Endothelial cell of umbilical vein (primary cell): ENCODE measurements around the gene OSBPL10. TPM values are rescaled to one million over a fixed set of nuclear protein-coding genes. Genes with fewer than 3 reads are reported as not detected.
"Not testable (repeated sequence)": the region's sequence is repeated elsewhere in the genome, so short reads cannot be mapped to it uniquely, and the experiment has no call there.

ENCODE experiments used
- BruUV-seq: library from RNA; stranded (reverse); fragments of 400-500 nt; replicated peaks from 2 replicates; lab custom pipeline; 2021; lab: Mats Ljungman, UMichigan
- CTCF ChIA-PET: fragments of 300-600, 350-600 bp; sonication (Branson Sonifier 250); formaldehyde crosslinking; loops from one replicate; lab custom pipeline; 2021; ENCODE audit warnings: antibody characterized with exemption, inconsistent platforms; lab: Charles Lee
- POLR2A ChIA-PET: fragments of 300-600, 350-600 bp; sonication (Branson Sonifier 250); formaldehyde crosslinking; loops from one replicate; lab custom pipeline; 2021; ENCODE audit warnings: antibody characterized with exemption, inconsistent platforms; lab: Charles Lee
- DNase-seq: peaks from one replicate; pipeline ENCODE4 v3.0.0-alpha.2; 2011; ENCODE audit warnings: low read depth, low spot score
- FAIRE-seq: peaks from 2 replicates; lab custom pipeline; 2011; peaks lifted over from hg19 to GRCh38; lab: Jason Lieb, UNC
- H2AFZ ChIP-seq: 2 replicates; pipeline ENCODE4 v1.6.0; 2012; ENCODE audit warnings: low read depth, low read length, control low read depth, inconsistent platforms
- H3K27ac ChIP-seq: 2 replicates; pipeline ENCODE4 v1.5.1; 2011; ENCODE audit warnings: low read depth, mild to moderate bottlenecking, control low read depth, low read length, moderate library complexity; ENCODE audit not compliant: insufficient read depth
- H3K27me3 ChIP-seq, 2 experiments: 2 replicates each; pipeline versions ENCODE4 v1.6.0 to v1.6.1; 2011; ENCODE audit warnings: low read length in 2 of 2, mixed read lengths in 1 of 2; ENCODE audit not compliant: control insufficient read depth in 2 of 2, insufficient read depth in 2 of 2
- H3K36me3 ChIP-seq, 2 experiments: 2 replicates in 1 of 2; 3 replicates in 1 of 2; pipeline ENCODE4 v1.5.1; 2011; ENCODE audit warnings: low read length in 2 of 2, mild to moderate bottlenecking in 1 of 2, moderate library complexity in 1 of 2; ENCODE audit not compliant: control insufficient read depth in 2 of 2, insufficient read depth in 2 of 2; ENCODE audit errors: extremely low read depth in 1 of 2
- H3K4me1 ChIP-seq: 3 replicates; pipeline ENCODE4 v1.5.1; 2011; ENCODE audit warnings: mild to moderate bottlenecking, low read length; ENCODE audit not compliant: control insufficient read depth, insufficient read depth; ENCODE audit errors: extremely low read depth
- H3K4me2 ChIP-seq: 2 replicates; pipeline ENCODE4 v1.6.1; 2011; ENCODE audit warnings: low read length, control low read depth, mixed read lengths; ENCODE audit not compliant: insufficient read depth
- H3K4me3 ChIP-seq, 3 experiments: fragments of 200-600 bp in 1 of 3; sonication (generic), shearing (Covaris generic) in 1 of 3; replicated peaks in 1 of 3; 2 replicates each; pipeline ENCODE4 v1.5.1; 2011 to 2016; ENCODE audit warnings: control low read depth in 3 of 3, low read length in 3 of 3, mild to moderate bottlenecking in 2 of 3, inconsistent platforms in 1 of 3, low read depth in 1 of 3, moderate library complexity in 1 of 3; ENCODE audit not compliant: insufficient read depth in 1 of 3
- H3K79me2 ChIP-seq: 2 replicates; pipeline ENCODE4 v1.6.0; 2012; ENCODE audit warnings: low read length, inconsistent platforms; ENCODE audit not compliant: control insufficient read depth, insufficient read depth
- H3K9ac ChIP-seq: replicated peaks from 2 replicates; pipeline ENCODE3; 2011; ENCODE audit warnings: low read length, control low read depth; ENCODE audit not compliant: insufficient read depth; ENCODE audit errors: extremely low read depth
- H3K9me1 ChIP-seq: replicated peaks from 3 replicates; pipeline ENCODE4 v1.6.0; 2011; ENCODE audit warnings: mild to moderate bottlenecking, low read length; ENCODE audit not compliant: control insufficient read depth, insufficient read depth; ENCODE audit errors: extremely low read depth
- H3K9me3 ChIP-seq: replicated peaks from 2 replicates; pipeline ENCODE4 v1.5.1; 2012; ENCODE audit warnings: low read length, inconsistent platforms; ENCODE audit not compliant: control insufficient read depth, insufficient read depth
- H4K20me1 ChIP-seq: replicated peaks from 2 replicates; pipeline ENCODE3; 2011; ENCODE audit warnings: mild to moderate bottlenecking, low read length; ENCODE audit not compliant: control insufficient read depth, insufficient read depth; ENCODE audit errors: extremely low read depth
- GATA2 ChIP-seq: IDR thresholded peaks from 2 replicates; pipeline ENCODE4 v1.7.0; 2011; ENCODE audit warnings: low read depth, mild to moderate bottlenecking, moderate library complexity, mixed read lengths, low read length; ENCODE audit not compliant: insufficient read length, insufficient read depth
- dilution Hi-C: fragments of 300-500 bp; cut with MboI; formaldehyde crosslinking; loops from one replicate; pipeline ENCODE4 v1.15.0; 2019; ENCODE audit warnings: low sequenced_read_pairs; ENCODE audit not compliant: extremely low pct_ligation_motif_present
- intact Hi-C: fragments of 100-400 bp; cut with micrococcal nuclease; formaldehyde crosslinking; loops from one replicate; pipeline ENCODE4 v1.10.0; 2022
- polyA plus RNA-seq, 4 experiments: library from polyadenylated mRNA; depleted of rRNA in 3 of 4; stranded (reverse) in 3 of 4; unstranded in 1 of 4; fragments of >200 nt; gene quantifications; 2 replicates each; pipeline versions ENCODE4 v1.2.1 to v1.2.3, GENCODE V29; 2011 to 2012; ENCODE audit warnings: missing spikeins in 1 of 4
- total RNA-seq: library from RNA; stranded (reverse); gene quantifications from 2 replicates; pipeline ENCODE4 v1.2.3, GENCODE V29; 2021

OSBPL10 gene
- total and polyA plus RNA-seq, 2 donors (not counting 3 experiments of a cell fraction or from before 2014, with no cell fraction given): 10.8 to 47.6 TPM

- Histone ChIP-seq H3K9me1 (no peaks in the 10 kb centered on the region), H2AFZ (no peak overlapping the region), H3K9ac (no peak overlapping the region), H3K36me3 (no peaks in the 10 kb centered on the region), H3K27me3 (no peaks in the 10 kb centered on the region), H3K79me2 (no peaks in the 10 kb centered on the region), H3K27ac (no peak overlapping the region), H3K4me3 (no peak overlapping the region), H3K9me3 (no peaks in the 10 kb centered on the region), H3K4me2 (no peak overlapping the region), H3K4me1 (no peaks in the 10 kb centered on the region), H4K20me1 (no peaks in the 10 kb centered on the region)
- ChIA-PET CTCF (no interaction called here), POLR2A (no interaction called here)
- dilution Hi-C loops (no loop called here), intact Hi-C loops (no loop called here)
- DNase-seq (no peak), FAIRE-seq (no peak)
- BruUV-seq: no TSS peak
- TF ChIP-seq GATA2: no peak
Measured at GRCh38 chr3:31993843-31994242, 12.8 kb upstream of the OSBPL10 start.

DNA sequence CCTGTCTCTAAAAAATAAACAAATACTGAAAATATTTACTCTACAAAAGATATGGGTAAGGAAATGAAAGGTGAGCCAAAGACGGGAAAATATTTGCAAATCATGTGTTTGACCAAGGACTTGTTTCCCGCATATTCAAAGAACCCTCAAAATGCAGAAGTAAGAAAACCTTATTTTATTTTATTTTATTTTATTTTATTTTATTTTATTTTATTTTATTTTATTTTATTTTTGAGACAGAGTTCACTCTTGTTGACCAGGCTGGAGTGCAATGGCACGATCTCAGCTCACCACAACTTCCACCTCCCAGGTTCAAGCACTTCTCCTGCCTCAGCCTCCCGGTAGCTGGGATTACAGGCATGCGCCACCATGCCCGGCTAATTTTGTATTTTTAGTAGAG, 11.9 kb upstream of the OSBPL10 start:
- BruUV-seq, H3K4me3 ChIP-seq, H3K9ac ChIP-seq, FAIRE-seq, dilution Hi-C loops, H4K20me1 ChIP-seq, intact Hi-C loops, DNase-seq, H3K4me2 ChIP-seq, H3K9me1 ChIP-seq, H3K27ac ChIP-seq, H3K27me3 ChIP-seq, H3K79me2 ChIP-seq, POLR2A ChIA-PET, H3K36me3 ChIP-seq, H3K9me3 ChIP-seq, CTCF ChIA-PET, H3K4me1 ChIP-seq, H2AFZ ChIP-seq: not testable (repeated sequence)
